K562 (cell line): Measurements from ENCODE around the gene CDK11B.

Experiments
- CBFB ChIP-seq: sonication (generic); formaldehyde crosslinking; IDR thresholded peaks from 2 replicates; pipeline ENCODE4 v1.4.0; 2020; ENCODE audit warnings: mild to moderate bottlenecking, missing genetic modification reagents
- GTF2F1 ChIP-seq: IDR thresholded peaks from 2 replicates; pipeline ENCODE4 v1.6.1; 2011; ENCODE audit warnings: low read depth, low read length, improper control_type of control experiment
- JUND ChIP-seq, 2 experiments: IDR thresholded peaks; 2 replicates in 1 of 2; 3 replicates in 1 of 2; pipeline ENCODE4 v1.6.1; 2011; ENCODE audit warnings: borderline replicate concordance in 2 of 2, low read depth in 2 of 2, low read length in 2 of 2, improper control_type of control experiment in 1 of 2, missing biosample characterization in 1 of 2, missing genetic modification characterization in 1 of 2, missing genetic modification reagents in 1 of 2
- TCF7 ChIP-seq: sonication (generic); IDR thresholded peaks from 2 replicates; pipeline ENCODE4 v1.6.1; 2016; ENCODE audit warnings: antibody characterized with exemption, borderline replicate concordance
- ZFX ChIP-seq: sonication (generic); formaldehyde crosslinking; IDR thresholded peaks from 2 replicates; pipeline ENCODE4 v1.8.0; 2022; ENCODE audit warnings: mild to moderate bottlenecking, missing genetic modification reagents, moderate library complexity
- ZNF23 ChIP-seq: fragments of 250-450 bp; sonication (Bioruptor Pico); IDR thresholded peaks from 2 replicates; pipeline ENCODE4 v1.4.0; 2020; ENCODE audit warnings: mild to moderate bottlenecking
- TF ChIP-seq, protein P1 (sequence below), 3 experiments: IDR thresholded peaks in 2 of 3; conservative IDR thresholded peaks in 1 of 3; 2 replicates each; pipeline ENCODE4 v1.5.1; 2011 to 2012; ENCODE audit warnings: low read length in 3 of 3, mild to moderate bottlenecking in 3 of 3, control low read depth in 2 of 3, improper control_type of control experiment in 1 of 3, inconsistent platforms in 1 of 3, low read depth in 1 of 3, mixed read lengths in 1 of 3, moderate library complexity in 1 of 3; ENCODE audit not compliant: insufficient read depth in 2 of 3

DNA sequence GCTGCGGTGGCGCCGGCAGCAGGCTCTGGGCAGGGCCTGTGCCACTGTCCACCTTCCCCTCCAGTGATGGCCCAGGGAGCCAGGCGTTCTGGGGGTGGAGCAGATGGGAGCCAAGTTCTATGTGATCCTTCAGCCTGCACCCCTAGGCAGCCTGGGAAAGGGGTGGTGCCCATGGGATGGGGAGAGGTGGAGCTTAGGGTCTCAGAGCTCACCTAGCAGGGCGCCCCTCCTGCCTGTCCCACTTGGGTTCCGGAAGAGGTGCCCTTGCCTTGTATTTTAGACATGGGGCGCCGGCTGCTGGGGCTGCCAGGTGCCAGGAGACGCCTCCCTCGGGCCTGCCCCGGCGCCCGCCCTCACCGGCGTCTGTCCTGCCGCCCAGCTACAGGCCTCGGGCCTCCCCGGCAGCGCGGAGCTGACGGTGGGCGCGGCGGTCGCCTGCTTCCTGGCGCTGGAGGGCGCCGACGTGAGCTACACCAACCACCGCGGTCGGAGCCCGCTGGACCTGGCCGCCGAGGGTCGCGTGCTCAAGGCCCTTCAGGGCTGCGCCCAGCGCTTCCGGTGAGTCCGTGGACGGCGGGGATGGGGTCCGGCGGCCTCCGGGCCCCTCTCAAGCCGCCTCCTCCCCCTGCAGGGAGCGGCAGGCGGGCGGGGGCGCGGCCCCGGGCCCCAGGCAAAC is 29.9 kb downstream of the CDK11B start:
- TF ChIP-seq, protein P1, sequence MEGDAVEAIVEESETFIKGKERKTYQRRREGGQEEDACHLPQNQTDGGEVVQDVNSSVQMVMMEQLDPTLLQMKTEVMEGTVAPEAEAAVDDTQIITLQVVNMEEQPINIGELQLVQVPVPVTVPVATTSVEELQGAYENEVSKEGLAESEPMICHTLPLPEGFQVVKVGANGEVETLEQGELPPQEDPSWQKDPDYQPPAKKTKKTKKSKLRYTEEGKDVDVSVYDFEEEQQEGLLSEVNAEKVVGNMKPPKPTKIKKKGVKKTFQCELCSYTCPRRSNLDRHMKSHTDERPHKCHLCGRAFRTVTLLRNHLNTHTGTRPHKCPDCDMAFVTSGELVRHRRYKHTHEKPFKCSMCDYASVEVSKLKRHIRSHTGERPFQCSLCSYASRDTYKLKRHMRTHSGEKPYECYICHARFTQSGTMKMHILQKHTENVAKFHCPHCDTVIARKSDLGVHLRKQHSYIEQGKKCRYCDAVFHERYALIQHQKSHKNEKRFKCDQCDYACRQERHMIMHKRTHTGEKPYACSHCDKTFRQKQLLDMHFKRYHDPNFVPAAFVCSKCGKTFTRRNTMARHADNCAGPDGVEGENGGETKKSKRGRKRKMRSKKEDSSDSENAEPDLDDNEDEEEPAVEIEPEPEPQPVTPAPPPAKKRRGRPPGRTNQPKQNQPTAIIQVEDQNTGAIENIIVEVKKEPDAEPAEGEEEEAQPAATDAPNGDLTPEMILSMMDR (IDR thresholded peaks at IDR 0.05 in 2 of 3, conservative IDR thresholded peaks at IDR 0.05 in 1 of 3; ENCODE audit: insufficient read depth in 2 of 3, low read depth in 1 of 3, low read length in 3 of 3), result no peak
- TF ChIP-seq TCF7 (no peak), GTF2F1 (no peak), ZNF23 (CRISPR knock-in tag) (no peak), ZFX (CRISPR knock-in tag) (no peak), JUND (IDR thresholded peaks at IDR 0.05; ENCODE audit: borderline replicate concordance, low read depth, low read length) (no peak), JUND (tag; IDR thresholded peaks at IDR 0.05; ENCODE audit: borderline replicate concordance, low read depth, low read length) (no peak), CBFB (CRISPR knock-in tag) (no peak)
